A549 (cell line): ENCODE results near the gene WNT7B. TPM values are rescaled to one million over a fixed set of nuclear protein-coding genes. Genes with fewer than 3 reads are reported as not detected.

Source experiments
- ATAC-seq, 2 experiments: fragments of 200-7000 bp in 1 of 2; fragments of >200 bp in 1 of 2; cut with Nextera tagmentation in 1 of 2; cut with Tn5 transposase in 1 of 2; 3 replicates each; pipeline versions ENCODE4 v1.8.0 to v1.9.1; 2018 to 2020; ENCODE audit warnings: mild to moderate bottlenecking in 1 of 2, moderate library complexity in 1 of 2
- CTCF ChIA-PET: fragments of 300-600 bp; sonication (Branson Sonifier 250); formaldehyde crosslinking; extraction: SDS; loops from one replicate; lab custom pipeline; 2021; ENCODE audit warnings: antibody characterized with exemption, inconsistent platforms; lab: Yijun Ruan, JAX
- POLR2A ChIA-PET: fragments of 350-600 bp; formaldehyde crosslinking; extraction: SDS; loops from one replicate; lab custom pipeline; 2021; ENCODE audit warnings: antibody characterized with exemption, inconsistent platforms; lab: Yijun Ruan, JAX
- DNase-seq, 2 experiments: peaks; one replicate each; pipeline versions ENCODE4 v3.0.0 to v3.0.0-alpha.2; 2011 to 2016; ENCODE audit warnings: low read depth in 1 of 2, low spot score in 1 of 2
- FAIRE-seq: peaks from 2 replicates; lab custom pipeline; 2011; peaks lifted over from hg19 to GRCh38; lab: Jason Lieb, UNC
- H3K27ac ChIP-seq, 2 experiments: fragments of >200 bp; sonication (Bioruptor Twin); formaldehyde crosslinking; 3 replicates each; pipeline ENCODE4 v1.5.1; 2016 to 2017
- H3K4me1 ChIP-seq: fragments of >200 bp; sonication (Bioruptor Twin); formaldehyde crosslinking; 3 replicates; pipeline ENCODE4 v1.6.1; 2016
- H3K4me2 ChIP-seq: fragments of >200 bp; sonication (Bioruptor Twin); formaldehyde crosslinking; 3 replicates; pipeline ENCODE4 v1.6.1; 2016
- H3K4me3 ChIP-seq: fragments of >200 bp; sonication (Bioruptor Twin); formaldehyde crosslinking; 3 replicates; pipeline ENCODE4 v1.5.1; 2016
- H3K9me3 ChIP-seq: fragments of >200 bp; sonication (Bioruptor Twin); formaldehyde crosslinking; 3 replicates; pipeline ENCODE4 v1.6.1; 2016
- BHLHE40 ChIP-seq: IDR thresholded peaks from 2 replicates; pipeline ENCODE4 v1.6.1; 2012; ENCODE audit warnings: low read depth, low read length, inconsistent platforms
- CBX2 ChIP-seq: fragments of 200-600 bp; sonication (generic); IDR thresholded peaks from 2 replicates; pipeline ENCODE4 v1.6.1; 2016; ENCODE audit warnings: low read depth, mild to moderate bottlenecking, borderline replicate concordance
- CBX8 ChIP-seq: fragments of 200-600 bp; sonication (generic); IDR thresholded peaks from 2 replicates; pipeline ENCODE4 v1.6.1; 2016
- FOSB ChIP-seq: fragments of 250-450 bp; sonication (Bioruptor Pico); IDR thresholded peaks from 2 replicates; pipeline ENCODE4 v1.5.0; 2020; ENCODE audit warnings: mild to moderate bottlenecking, moderate library complexity
- GATA3 ChIP-seq: IDR thresholded peaks from 2 replicates; pipeline ENCODE4 v1.6.1; 2012; ENCODE audit warnings: borderline replicate concordance
- HEYL ChIP-seq: fragments of 250-450 bp; sonication (Bioruptor Pico); IDR thresholded peaks from 2 replicates; pipeline ENCODE4 v1.8.0; 2021; ENCODE audit warnings: mild to moderate bottlenecking, moderate library complexity
- HOXA7 ChIP-seq: fragments of 250-450 bp; sonication (Bioruptor Pico); IDR thresholded peaks from 2 replicates; pipeline ENCODE4 v1.5.0; 2020; ENCODE audit warnings: mild to moderate bottlenecking, moderate library complexity
- KDM1A ChIP-seq: fragments of 200-600 bp; sonication (generic); IDR thresholded peaks from 2 replicates; pipeline ENCODE4 v1.6.1; 2016; ENCODE audit warnings: low read depth, mild to moderate bottlenecking
- MAZ ChIP-seq: fragments of 150-350 bp; IDR thresholded peaks from 2 replicates; pipeline ENCODE4 v1.6.1; 2014; ENCODE audit warnings: antibody characterized with exemption, low read depth, low read length, borderline replicate concordance
- NR3C1 ChIP-seq: fragments of >200 bp; sonication (Bioruptor Twin); formaldehyde crosslinking; IDR thresholded peaks from 3 replicates; pipeline ENCODE4 v1.6.1; 2017
- PHF8 ChIP-seq: fragments of 200-600 bp; sonication (generic); IDR thresholded peaks from 2 replicates; pipeline ENCODE4 v1.6.1; 2016; ENCODE audit warnings: low read depth, mild to moderate bottlenecking, antibody characterized with exemption, moderate library complexity, borderline replicate concordance
- POLR2A ChIP-seq: IDR thresholded peaks from 2 replicates; pipeline ENCODE4 v1.6.1; 2012; ENCODE audit warnings: mild to moderate bottlenecking, low read length
- RAD21 ChIP-seq, 2 experiments: fragments of >200 bp in 1 of 2; sonication (Bioruptor Twin) in 1 of 2; formaldehyde crosslinking in 1 of 2; IDR thresholded peaks in 1 of 2; conservative IDR thresholded peaks in 1 of 2; 2 replicates in 1 of 2; 3 replicates in 1 of 2; pipeline ENCODE4 v1.6.1; 2012 to 2018; ENCODE audit warnings: inconsistent platforms in 1 of 2
- RARB ChIP-seq: fragments of 250-450 bp; sonication (Bioruptor Pico); IDR thresholded peaks from 2 replicates; pipeline ENCODE4 v1.8.0; 2021; ENCODE audit warnings: mild to moderate bottlenecking, moderate library complexity
- TP53 ChIP-seq: fragments of 250-450 bp; sonication (Bioruptor Pico); IDR thresholded peaks from 2 replicates; pipeline ENCODE4 v1.5.0; 2021; ENCODE audit warnings: mild to moderate bottlenecking, moderate library complexity
- ZFP36 ChIP-seq: fragments of 450-650 bp; IDR thresholded peaks from 2 replicates; pipeline ENCODE4 v1.6.1; 2014; ENCODE audit warnings: borderline replicate concordance; ENCODE audit not compliant: partially characterized antibody
- ZNF302 ChIP-seq: fragments of 250-450 bp; sonication (Bioruptor Pico); IDR thresholded peaks from 2 replicates; pipeline ENCODE4 v1.9.0; 2021; ENCODE audit warnings: inconsistent platforms, mild to moderate bottlenecking, moderate library complexity
- WGBS: methylation state at CpG from one replicate; pipeline ENCODE4 v1.1.6; 2017; ENCODE audit errors: missing lambda C conversion rate; 5-methylcytosine and 5-hydroxymethylcytosine counted together
- polyA plus RNA-seq, 4 experiments: library from polyadenylated mRNA; depleted of rRNA in 3 of 4; stranded (reverse); fragments of >200 nt; fragmentation: RNase III in 1 of 4; extraction: RNeasy Plus Mini Kit Qiagen cat#74134 plus additional on column Dnase treatment in 1 of 4; gene quantifications; 2 replicates in 3 of 4; 3 replicates in 1 of 4; pipeline ENCODE4 v1.2.3, GENCODE V29; 2011 to 2017
- TF ChIP-seq, protein P1 (sequence below): fragments of 450-650 bp; IDR thresholded peaks from 2 replicates; pipeline ENCODE4 v1.6.1; 2014; ENCODE audit warnings: antibody characterized with exemption
- TF ChIP-seq, protein P2 (sequence below): IDR thresholded peaks from 2 replicates; pipeline ENCODE4 v1.6.1; 2012
- TF ChIP-seq, protein P3 (sequence below): fragments of >200 bp; sonication (Bioruptor Twin); formaldehyde crosslinking; IDR thresholded peaks from 2 replicates; pipeline ENCODE4 v1.6.1; 2016
- TF ChIP-seq, protein P4 (sequence below): fragments of >200 bp; sonication (Bioruptor Twin); formaldehyde crosslinking; IDR thresholded peaks from 3 replicates; pipeline ENCODE4 v1.6.1; 2016
- TF ChIP-seq, protein P5 (sequence below): IDR thresholded peaks from 2 replicates; pipeline ENCODE4 v1.6.1; 2012
- TF ChIP-seq, protein P6 (sequence below): fragments of 250-450 bp; sonication (Bioruptor Pico); IDR thresholded peaks from 2 replicates; pipeline ENCODE4 v1.5.0; 2021; ENCODE audit warnings: mild to moderate bottlenecking, moderate library complexity, borderline replicate concordance

The WNT7B gene
- polyA plus RNA-seq, 2 of the 4 experiments (the other 2 are of a cell fraction), result 16.9 to 80.8 TPM

DNA sequence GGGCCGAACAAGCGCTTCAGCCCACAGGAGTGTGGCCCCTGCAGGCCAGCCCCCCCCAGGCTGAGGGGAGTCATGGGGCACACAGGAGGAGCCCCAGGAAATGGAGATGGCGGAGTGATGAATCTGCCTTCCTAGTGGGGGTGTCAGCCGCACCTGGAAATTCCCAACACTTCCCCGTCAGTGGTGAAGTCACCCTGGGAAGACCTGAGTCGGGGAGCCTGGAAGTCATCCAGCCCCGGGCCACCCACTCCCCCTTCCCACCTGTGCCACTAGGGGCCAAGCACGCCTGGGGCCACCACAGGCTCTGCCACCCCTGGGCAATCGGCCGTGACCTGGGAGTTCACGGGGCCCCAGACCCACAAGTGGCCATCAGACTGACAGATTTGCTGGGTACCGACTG is 12.6 kb downstream of the WNT7B start (continued):
- TF ChIP-seq, protein P1, sequence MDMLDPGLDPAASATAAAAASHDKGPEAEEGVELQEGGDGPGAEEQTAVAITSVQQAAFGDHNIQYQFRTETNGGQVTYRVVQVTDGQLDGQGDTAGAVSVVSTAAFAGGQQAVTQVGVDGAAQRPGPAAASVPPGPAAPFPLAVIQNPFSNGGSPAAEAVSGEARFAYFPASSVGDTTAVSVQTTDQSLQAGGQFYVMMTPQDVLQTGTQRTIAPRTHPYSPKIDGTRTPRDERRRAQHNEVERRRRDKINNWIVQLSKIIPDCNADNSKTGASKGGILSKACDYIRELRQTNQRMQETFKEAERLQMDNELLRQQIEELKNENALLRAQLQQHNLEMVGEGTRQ, result no peak
- TF ChIP-seq CBX8, result no peak
- TF ChIP-seq, all 56 proteins: peak for 0

DNA sequence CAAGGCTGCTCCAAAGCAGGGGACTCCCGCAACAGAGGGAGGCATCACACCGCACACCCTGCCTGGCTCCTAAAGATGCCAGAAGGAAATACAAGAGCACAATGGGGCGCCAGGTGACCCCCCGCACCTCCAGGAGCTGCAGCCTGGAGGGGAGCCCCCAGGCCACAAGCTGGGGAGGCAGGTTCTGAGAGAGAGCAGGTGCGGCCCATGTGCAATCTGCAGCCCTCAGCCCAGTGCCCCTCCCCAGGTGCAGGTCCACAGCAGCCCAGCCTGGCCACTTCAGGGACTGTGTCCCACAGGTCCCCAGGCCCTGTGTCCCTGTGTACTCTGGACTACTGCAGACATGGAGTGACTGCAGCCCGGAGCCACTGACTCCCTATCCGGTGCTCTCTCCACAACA is 13.1 kb downstream of the WNT7B start:
- no peaks in the 10 kb centered on the region for H3K9me3 ChIP-seq
- ATAC-seq, result no peak
- no peak for DNase-seq
- H3K4me2 ChIP-seq, result peak overlapping the region; percentile 32; the same call in 1 of the 3 replicates
- peaks cover 92% of the 10 kb centered on the region for H3K4me1 ChIP-seq
- ChIA-PET CTCF (no interaction called here), POLR2A (no interaction called here)
- TF ChIP-seq RARB (CRISPR knock-in tag), result no peak
- TF ChIP-seq CBX8, result no peak
- TF ChIP-seq, protein P2, sequence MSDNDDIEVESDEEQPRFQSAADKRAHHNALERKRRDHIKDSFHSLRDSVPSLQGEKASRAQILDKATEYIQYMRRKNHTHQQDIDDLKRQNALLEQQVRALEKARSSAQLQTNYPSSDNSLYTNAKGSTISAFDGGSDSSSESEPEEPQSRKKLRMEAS, result no peak
- TF ChIP-seq MAZ, result no peak
- no peak for TF ChIP-seq PHF8
- no peak for TF ChIP-seq NR3C1
- TF ChIP-seq, protein P3, sequence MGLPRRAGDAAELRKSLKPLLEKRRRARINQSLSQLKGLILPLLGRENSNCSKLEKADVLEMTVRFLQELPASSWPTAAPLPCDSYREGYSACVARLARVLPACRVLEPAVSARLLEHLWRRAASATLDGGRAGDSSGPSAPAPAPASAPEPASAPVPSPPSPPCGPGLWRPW, result no peak
- TF ChIP-seq CBX2, result no peak
- no peak for TF ChIP-seq GATA3
- TF ChIP-seq ZFP36, result no peak
- no peak for TF ChIP-seq BHLHE40
- no peak for TF ChIP-seq KDM1A
- TF ChIP-seq, protein P4, sequence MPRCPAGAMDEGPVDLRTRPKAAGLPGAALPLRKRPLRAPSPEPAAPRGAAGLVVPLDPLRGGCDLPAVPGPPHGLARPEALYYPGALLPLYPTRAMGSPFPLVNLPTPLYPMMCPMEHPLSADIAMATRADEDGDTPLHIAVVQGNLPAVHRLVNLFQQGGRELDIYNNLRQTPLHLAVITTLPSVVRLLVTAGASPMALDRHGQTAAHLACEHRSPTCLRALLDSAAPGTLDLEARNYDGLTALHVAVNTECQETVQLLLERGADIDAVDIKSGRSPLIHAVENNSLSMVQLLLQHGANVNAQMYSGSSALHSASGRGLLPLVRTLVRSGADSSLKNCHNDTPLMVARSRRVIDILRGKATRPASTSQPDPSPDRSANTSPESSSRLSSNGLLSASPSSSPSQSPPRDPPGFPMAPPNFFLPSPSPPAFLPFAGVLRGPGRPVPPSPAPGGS, result no peak
- TF ChIP-seq FOSB (CRISPR knock-in tag), result no peak
- TF ChIP-seq HEYL, result no peak
- no peak for TF ChIP-seq ZNF302 (CRISPR knock-in tag)
- 69% methylated on average over 2 of the region's 7 CpGs for WGBS
- no peak overlapping the region for H3K4me3 ChIP-seq
- peak overlapping the region in 1 of 2 experiments; percentile 88; a peak in 3 of 6 replicates for H3K27ac ChIP-seq
- no peak for FAIRE-seq

DNA sequence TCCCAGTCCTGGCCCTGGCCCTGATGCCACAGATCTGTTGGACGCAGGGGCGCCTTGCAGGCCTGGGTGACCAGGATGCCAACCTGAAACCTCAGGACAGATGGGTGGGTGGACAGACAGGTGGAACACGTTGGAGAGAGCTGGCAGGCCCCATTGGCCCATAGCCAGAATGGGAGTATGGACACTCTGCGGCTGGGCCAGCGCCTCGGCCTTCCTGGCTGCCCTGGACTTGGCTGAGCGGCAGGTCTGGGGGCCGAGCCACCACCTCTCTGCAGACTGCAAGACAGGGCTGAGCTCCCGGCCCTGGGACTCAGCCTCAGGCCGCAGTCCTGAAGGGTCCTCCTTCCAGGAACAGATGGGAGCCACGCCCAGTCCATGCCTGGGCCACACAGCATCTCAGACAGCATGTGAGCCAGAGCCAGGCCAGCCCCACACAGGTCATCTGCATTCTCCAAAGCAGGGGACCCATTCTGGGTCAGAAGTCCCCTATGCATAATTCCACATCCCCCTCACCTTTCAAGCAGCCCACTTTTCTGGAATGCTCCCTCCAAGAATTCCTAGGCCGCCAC is 14.1 kb downstream of the WNT7B start:
- ChIA-PET POLR2A (no interaction called here), CTCF (interaction anchor here (1.0 to 3.9 kb wide), 3 partner anchors 15 to 385 kb away, joined by 3 to 13 read pairs (median 4); no protein-coding TSS in a partner anchor)
- no peaks in the 10 kb centered on the region for H3K9me3 ChIP-seq
- peaks cover 82% of the 10 kb centered on the region for H3K4me1 ChIP-seq
- H3K4me2 ChIP-seq, result peak overlapping the region; percentile 32; the same call in 1 of the 3 replicates
- ATAC-seq, result peak in 1 of 2 experiments; percentile 9; a peak in 3 of 6 replicates
- no peak overlapping the region for H3K4me3 ChIP-seq
- peak overlapping the region in 1 of 2 experiments; percentile 88; a peak in 3 of 6 replicates for H3K27ac ChIP-seq
- no peak for DNase-seq
- no peak for FAIRE-seq
- WGBS, result 88% methylated on average over 1 of the region's 12 CpGs
- TF ChIP-seq, protein P3, result no peak
- TF ChIP-seq TP53 (CRISPR knock-in tag), result no peak
- TF ChIP-seq, protein P5, sequence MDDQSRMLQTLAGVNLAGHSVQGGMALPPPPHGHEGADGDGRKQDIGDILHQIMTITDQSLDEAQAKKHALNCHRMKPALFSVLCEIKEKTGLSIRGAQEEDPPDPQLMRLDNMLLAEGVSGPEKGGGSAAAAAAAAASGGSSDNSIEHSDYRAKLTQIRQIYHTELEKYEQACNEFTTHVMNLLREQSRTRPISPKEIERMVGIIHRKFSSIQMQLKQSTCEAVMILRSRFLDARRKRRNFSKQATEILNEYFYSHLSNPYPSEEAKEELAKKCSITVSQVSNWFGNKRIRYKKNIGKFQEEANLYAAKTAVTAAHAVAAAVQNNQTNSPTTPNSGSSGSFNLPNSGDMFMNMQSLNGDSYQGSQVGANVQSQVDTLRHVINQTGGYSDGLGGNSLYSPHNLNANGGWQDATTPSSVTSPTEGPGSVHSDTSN, result no peak
- no peak for TF ChIP-seq HOXA7
- no peak for TF ChIP-seq ZFP36
- TF ChIP-seq, protein P6, sequence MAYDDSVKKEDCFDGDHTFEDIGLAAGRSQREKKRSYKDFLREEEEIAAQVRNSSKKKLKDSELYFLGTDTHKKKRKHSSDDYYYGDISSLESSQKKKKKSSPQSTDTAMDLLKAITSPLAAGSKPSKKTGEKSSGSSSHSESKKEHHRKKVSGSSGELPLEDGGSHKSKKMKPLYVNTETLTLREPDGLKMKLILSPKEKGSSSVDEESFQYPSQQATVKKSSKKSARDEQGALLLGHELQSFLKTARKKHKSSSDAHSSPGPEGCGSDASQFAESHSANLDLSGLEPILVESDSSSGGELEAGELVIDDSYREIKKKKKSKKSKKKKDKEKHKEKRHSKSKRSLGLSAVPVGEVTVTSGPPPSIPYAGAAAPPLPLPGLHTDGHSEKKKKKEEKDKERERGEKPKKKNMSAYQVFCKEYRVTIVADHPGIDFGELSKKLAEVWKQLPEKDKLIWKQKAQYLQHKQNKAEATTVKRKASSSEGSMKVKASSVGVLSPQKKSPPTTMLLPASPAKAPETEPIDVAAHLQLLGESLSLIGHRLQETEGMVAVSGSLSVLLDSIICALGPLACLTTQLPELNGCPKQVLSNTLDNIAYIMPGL (CRISPR knock-in tag), result no peak
- TF ChIP-seq RAD21 (conservative IDR thresholded peaks at IDR 0.05 in 1 of 2, IDR thresholded peaks at IDR 0.05 in 1 of 2), result no peak
- no peak for TF ChIP-seq MAZ
- TF ChIP-seq POLR2A, result no peak
